H1 (cell line): ENCODE data around the gene ASPDH.

Source experiments
- BCL11A ChIP-seq, 2 experiments: IDR thresholded peaks; one replicate each; pipeline ENCODE4 v1.6.1; 2011; ENCODE audit warnings: low read depth in 2 of 2, low read length in 2 of 2, mild to moderate bottlenecking in 2 of 2
- CBX5 ChIP-seq: fragments of 300-800, 300-1000 bp; sonication (generic); IDR thresholded peaks from 2 replicates; pipeline ENCODE4 v1.7.1; 2016; ENCODE audit warnings: antibody characterized with exemption, low read length, low read depth
- CEBPB ChIP-seq: IDR thresholded peaks from 2 replicates; pipeline ENCODE4 v1.6.1; 2012; ENCODE audit warnings: low read depth, low read length
- EP300 ChIP-seq, 2 experiments: IDR thresholded peaks; 1 replicate in 1 of 2; 2 replicates in 1 of 2; pipeline ENCODE4 v1.6.1; 2011 to 2012; ENCODE audit warnings: low read depth in 2 of 2, low read length in 2 of 2, mild to moderate bottlenecking in 2 of 2, borderline replicate concordance in 1 of 2, inconsistent platforms in 1 of 2, moderate library complexity in 1 of 2
- GABPA ChIP-seq: IDR thresholded peaks from 2 replicates; pipeline ENCODE4 v1.6.1; 2011; ENCODE audit warnings: mild to moderate bottlenecking, low read length, moderate library complexity, borderline replicate concordance; ENCODE audit not compliant: insufficient read depth
- POLR2A ChIP-seq, 2 experiments: IDR thresholded peaks; 1 replicate in 1 of 2; 2 replicates in 1 of 2; pipeline ENCODE4 v1.6.1; 2011; ENCODE audit warnings: low read depth in 2 of 2, low read length in 2 of 2, mild to moderate bottlenecking in 2 of 2; ENCODE audit errors: control extremely low read depth in 1 of 2
- RFX5 ChIP-seq: IDR thresholded peaks from 2 replicates; pipeline ENCODE4 v1.6.1; 2011; ENCODE audit warnings: low read depth, low read length, improper control_type of control experiment, borderline replicate concordance
- RXRA ChIP-seq: IDR thresholded peaks from 2 replicates; pipeline ENCODE4 v1.6.1; 2011; ENCODE audit warnings: low read depth, mild to moderate bottlenecking, low read length, moderate library complexity; ENCODE audit not compliant: insufficient read depth
- TF ChIP-seq, protein P1 (sequence below): IDR thresholded peaks from 2 replicates; pipeline ENCODE4 v1.6.1; 2012; ENCODE audit warnings: inconsistent platforms
- TF ChIP-seq, protein P2 (sequence below), 3 experiments: IDR thresholded peaks; 1 replicate in 2 of 3; 2 replicates in 1 of 3; pipeline versions ENCODE4 v1.5.1 to v1.6.1; 2011; ENCODE audit warnings: low read length in 3 of 3, mild to moderate bottlenecking in 3 of 3, inconsistent platforms in 2 of 3, low read depth in 1 of 3, moderate library complexity in 1 of 3; ENCODE audit not compliant: insufficient read depth in 1 of 3; ENCODE audit errors: control extremely low read depth in 1 of 3
- TF ChIP-seq, protein P3 (sequence below): IDR thresholded peaks from 2 replicates; pipeline ENCODE4 v1.6.1; 2011; ENCODE audit warnings: low read depth, mild to moderate bottlenecking, low read length; ENCODE audit not compliant: insufficient read depth

DNA sequence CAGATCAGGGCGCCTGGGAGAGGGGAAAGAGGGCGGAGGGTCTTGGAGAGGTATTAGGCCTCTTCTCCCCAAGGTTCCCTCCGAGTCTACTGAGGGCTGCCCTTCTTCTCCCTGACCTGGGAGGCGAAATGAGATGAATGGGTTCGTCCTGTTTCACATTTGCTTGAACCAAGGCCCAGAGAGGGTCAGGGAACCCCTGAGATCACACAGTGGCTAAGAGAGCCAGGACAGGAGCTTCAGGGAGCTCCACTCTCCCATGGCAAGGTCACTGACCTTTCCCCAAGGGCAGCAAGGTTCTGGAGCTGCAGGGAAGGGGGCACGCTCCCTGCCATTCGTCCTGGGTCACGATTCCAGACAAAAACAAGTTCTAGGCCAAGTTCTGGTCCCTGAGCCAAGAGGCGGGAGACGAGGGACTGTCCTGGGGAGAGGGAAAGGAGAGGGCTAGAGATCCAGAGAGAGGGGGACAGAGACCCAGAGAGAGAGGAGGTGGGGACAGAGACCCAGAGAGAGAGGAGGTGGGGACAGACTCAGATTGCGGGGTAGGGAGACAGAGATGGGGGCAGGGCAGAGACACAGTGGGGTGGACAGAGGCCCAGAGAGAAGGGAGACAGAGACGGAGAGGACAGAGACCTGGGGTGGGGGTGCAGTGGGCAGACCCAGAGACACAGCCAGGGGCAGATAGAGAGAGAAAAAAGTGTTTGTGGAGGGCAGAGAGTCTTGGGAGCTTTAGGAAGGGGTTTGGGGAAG, 541 bp downstream of the ASPDH start:
- TF ChIP-seq POLR2A (IDR thresholded peaks at IDR 0.05; ENCODE audit: control extremely low read depth in 1 of 2, low read depth in 2 of 2, low read length in 2 of 2) (no peak), CBX5 (no peak), CEBPB (no peak), RXRA (no peak), EP300 (IDR thresholded peaks at IDR 0.05; ENCODE audit: borderline replicate concordance in 1 of 2, low read depth in 2 of 2, low read length in 2 of 2) (no peak), RFX5 (no peak), GABPA (no peak), BCL11A (IDR thresholded peaks at IDR 0.05; ENCODE audit: low read depth in 2 of 2, low read length in 2 of 2) (no peak)
- TF ChIP-seq, protein P1, sequence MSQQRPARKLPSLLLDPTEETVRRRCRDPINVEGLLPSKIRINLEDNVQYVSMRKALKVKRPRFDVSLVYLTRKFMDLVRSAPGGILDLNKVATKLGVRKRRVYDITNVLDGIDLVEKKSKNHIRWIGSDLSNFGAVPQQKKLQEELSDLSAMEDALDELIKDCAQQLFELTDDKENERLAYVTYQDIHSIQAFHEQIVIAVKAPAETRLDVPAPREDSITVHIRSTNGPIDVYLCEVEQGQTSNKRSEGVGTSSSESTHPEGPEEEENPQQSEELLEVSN = no peak
- TF ChIP-seq, protein P2, sequence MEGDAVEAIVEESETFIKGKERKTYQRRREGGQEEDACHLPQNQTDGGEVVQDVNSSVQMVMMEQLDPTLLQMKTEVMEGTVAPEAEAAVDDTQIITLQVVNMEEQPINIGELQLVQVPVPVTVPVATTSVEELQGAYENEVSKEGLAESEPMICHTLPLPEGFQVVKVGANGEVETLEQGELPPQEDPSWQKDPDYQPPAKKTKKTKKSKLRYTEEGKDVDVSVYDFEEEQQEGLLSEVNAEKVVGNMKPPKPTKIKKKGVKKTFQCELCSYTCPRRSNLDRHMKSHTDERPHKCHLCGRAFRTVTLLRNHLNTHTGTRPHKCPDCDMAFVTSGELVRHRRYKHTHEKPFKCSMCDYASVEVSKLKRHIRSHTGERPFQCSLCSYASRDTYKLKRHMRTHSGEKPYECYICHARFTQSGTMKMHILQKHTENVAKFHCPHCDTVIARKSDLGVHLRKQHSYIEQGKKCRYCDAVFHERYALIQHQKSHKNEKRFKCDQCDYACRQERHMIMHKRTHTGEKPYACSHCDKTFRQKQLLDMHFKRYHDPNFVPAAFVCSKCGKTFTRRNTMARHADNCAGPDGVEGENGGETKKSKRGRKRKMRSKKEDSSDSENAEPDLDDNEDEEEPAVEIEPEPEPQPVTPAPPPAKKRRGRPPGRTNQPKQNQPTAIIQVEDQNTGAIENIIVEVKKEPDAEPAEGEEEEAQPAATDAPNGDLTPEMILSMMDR (IDR thresholded peaks at IDR 0.05; ENCODE audit: control extremely low read depth in 1 of 3, insufficient read depth in 1 of 3, low read depth in 1 of 3, low read length in 3 of 3) = no peak
- TF ChIP-seq, protein P3, sequence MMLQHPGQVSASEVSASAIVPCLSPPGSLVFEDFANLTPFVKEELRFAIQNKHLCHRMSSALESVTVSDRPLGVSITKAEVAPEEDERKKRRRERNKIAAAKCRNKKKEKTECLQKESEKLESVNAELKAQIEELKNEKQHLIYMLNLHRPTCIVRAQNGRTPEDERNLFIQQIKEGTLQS = no peak
